Gastrocnemius medialis (tissue), 4 donors: Measurements from ENCODE around the gene GALNT15. TPM values are rescaled to one million over a fixed set of nuclear protein-coding genes. Genes with fewer than 3 reads are reported as not detected.

Experiments used
- ATAC-seq, 2 donors: fragments of 150-250 bp; one replicate each; pipeline ENCODE4 v1.9.1; 2016
- DNase-seq, 2 donors: peaks; one replicate each; pipeline ENCODE4 v3.0.0-alpha.2; 2019
- H3K27ac ChIP-seq, 4 donors: fragments of 200-600 bp; sonication (generic); 1 replicate in 1 of 4; 2 replicates in 3 of 4; pipeline ENCODE4 v1.5.1; 2016 to 2018; ENCODE audit warnings: mild to moderate bottlenecking in 2 of 4, moderate library complexity in 1 of 4
- H3K27me3 ChIP-seq, 3 donors: fragments of 200-600 bp; sonication (generic) in 2 of 3; 1 replicate in 1 of 3; 2 replicates in 2 of 3; pipeline versions ENCODE4 v1.5.1 to v1.6.0; 2016 to 2019; ENCODE audit warnings: mild to moderate bottlenecking in 1 of 3, moderate library complexity in 1 of 3
- H3K36me3 ChIP-seq, 2 donors: fragments of 200-600 bp; sonication (generic) in 1 of 2; one replicate each; pipeline ENCODE4 v1.5.1; 2017 to 2018
- H3K4me1 ChIP-seq, 2 donors: fragments of 200-600 bp; sonication (generic) in 1 of 2; one replicate each; pipeline ENCODE4 v1.5.1; 2016 to 2017; ENCODE audit warnings: mild to moderate bottlenecking in 2 of 2
- H3K4me3 ChIP-seq, 4 donors: fragments of 200-600 bp; sonication (generic) in 3 of 4; 1 replicate in 1 of 4; 2 replicates in 3 of 4; pipeline ENCODE4 v1.5.1; 2016 to 2019; ENCODE audit warnings: mild to moderate bottlenecking in 2 of 4
- H3K9me3 ChIP-seq, 3 donors: fragments of 200-600 bp; sonication (generic) in 2 of 3; 1 replicate in 1 of 3; 2 replicates in 2 of 3; pipeline ENCODE4 v1.5.1; 2016 to 2019
- POLR2A ChIP-seq, 2 donors: fragments of 450-650 bp; IDR thresholded peaks; one replicate each; pipeline ENCODE4 v1.6.1; 2017; ENCODE audit warnings: antibody characterized with exemption in 2 of 2, mild to moderate bottlenecking in 2 of 2, moderate library complexity in 2 of 2
- in situ Hi-C, 4 donors: fragments of 200-750 bp; cut with MboI; loops; one replicate each; pipeline versions ENCODE4 v1.15.0 to v1.8.0; 2017; ENCODE audit warnings: low sequenced_read_pairs in 4 of 4
- intact Hi-C: fragments of 100-400 bp; cut with DNase I; formaldehyde crosslinking; loops from one replicate; pipeline ENCODE4 v1.15.1; 2023; ENCODE audit warnings: low total_unique reads
- total RNA-seq, 4 donors: library from RNA; depleted of rRNA; stranded (reverse); fragments of >200 nt; gene quantifications; one replicate each; pipeline versions ENCODE4 v1.1.0 to v1.2.3, GENCODE V29; 2016
- TF ChIP-seq, protein P1 (sequence below), 5 experiments: fragments of 450-650 bp in 3 of 5; fragments of 200-600 bp in 2 of 5; sonication (generic) in 2 of 5; IDR thresholded peaks in 4 of 5; conservative IDR thresholded peaks in 1 of 5; 1 replicate in 4 of 5; 2 replicates in 1 of 5; pipeline ENCODE4 v1.5.1; 2016 to 2019; ENCODE audit warnings: antibody characterized with exemption in 5 of 5, mild to moderate bottlenecking in 3 of 5, moderate library complexity in 3 of 5

Gene GALNT15
- total RNA-seq, 4 donors from 2014 or later: 57.6 to 94.0 (median 79.6) TPM

DNA sequence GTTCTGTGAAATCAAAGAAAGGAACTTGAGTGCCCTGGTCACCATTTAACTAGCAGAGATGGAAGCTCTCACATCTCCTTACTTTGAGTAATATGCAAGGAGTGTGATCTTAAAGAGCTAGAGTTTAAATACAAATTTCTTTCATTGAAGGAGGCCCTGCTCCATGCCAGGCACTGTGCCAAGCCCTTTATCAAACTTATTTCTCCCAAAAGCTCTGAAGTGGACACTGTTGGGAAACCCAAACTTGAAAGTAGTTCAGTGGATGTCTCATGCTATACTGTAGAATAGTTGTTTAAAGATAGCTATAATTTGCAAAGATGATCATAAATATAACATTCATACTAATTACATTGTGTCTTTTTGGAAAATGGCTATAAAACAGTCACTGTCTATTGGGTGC, 17.1 kb downstream of the GALNT15 start:
- in situ Hi-C loops: loop anchor here in 1 of 4 donors (25.0 kb wide), 1 partner anchor 379 kb away; no protein-coding TSS in a partner anchor

DNA sequence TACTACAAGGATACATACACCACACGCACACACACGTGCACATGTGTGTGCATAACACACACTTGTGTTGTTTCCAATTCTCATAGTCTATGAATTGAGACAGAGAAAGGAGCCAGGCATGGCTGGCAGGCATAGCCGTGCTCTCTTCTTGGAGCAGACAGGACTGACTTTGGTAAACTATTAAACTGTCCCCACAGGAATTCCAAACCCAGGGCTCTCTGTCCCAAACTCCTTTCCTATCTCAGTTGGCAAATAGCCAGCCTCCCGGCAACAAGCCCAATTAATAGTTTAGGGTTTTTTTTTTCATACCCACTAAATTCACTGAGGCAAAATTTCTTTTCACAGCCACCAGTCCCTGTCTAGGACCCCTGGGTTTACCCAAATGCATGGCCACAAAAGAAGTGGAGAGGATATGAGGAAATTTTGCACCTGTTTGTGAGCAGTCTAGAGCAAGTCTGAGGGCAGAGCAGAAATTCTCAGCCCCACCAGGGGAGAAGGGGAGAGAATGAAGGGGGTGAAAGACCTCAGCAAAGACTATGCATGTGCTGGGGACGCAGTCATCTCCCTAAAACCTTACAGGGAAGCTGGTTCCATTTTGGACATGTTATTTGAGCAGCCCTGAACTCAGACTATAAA, 17.8 kb downstream of the GALNT15 start:
- in situ Hi-C loops: loop anchor here in 1 of 4 donors (25.0 kb wide), 1 partner anchor 380 kb away; no protein-coding TSS in a partner anchor
- Histone ChIP-seq H3K9me3 (no peaks in the 10 kb centered on the region), H3K4me1 (no peaks in the 10 kb centered on the region), H3K36me3 (peaks cover 0 to 14% of the 10 kb centered on the region in 2 donors), H3K27me3 (peaks cover 0 to 12% (median 11%) of the 10 kb centered on the region in 3 donors), H3K4me3 (no peak overlapping the region), H3K27ac (no peak overlapping the region)
- no peak for TF ChIP-seq POLR2A (IDR thresholded peaks at IDR 0.05)
- TF ChIP-seq, protein P1, sequence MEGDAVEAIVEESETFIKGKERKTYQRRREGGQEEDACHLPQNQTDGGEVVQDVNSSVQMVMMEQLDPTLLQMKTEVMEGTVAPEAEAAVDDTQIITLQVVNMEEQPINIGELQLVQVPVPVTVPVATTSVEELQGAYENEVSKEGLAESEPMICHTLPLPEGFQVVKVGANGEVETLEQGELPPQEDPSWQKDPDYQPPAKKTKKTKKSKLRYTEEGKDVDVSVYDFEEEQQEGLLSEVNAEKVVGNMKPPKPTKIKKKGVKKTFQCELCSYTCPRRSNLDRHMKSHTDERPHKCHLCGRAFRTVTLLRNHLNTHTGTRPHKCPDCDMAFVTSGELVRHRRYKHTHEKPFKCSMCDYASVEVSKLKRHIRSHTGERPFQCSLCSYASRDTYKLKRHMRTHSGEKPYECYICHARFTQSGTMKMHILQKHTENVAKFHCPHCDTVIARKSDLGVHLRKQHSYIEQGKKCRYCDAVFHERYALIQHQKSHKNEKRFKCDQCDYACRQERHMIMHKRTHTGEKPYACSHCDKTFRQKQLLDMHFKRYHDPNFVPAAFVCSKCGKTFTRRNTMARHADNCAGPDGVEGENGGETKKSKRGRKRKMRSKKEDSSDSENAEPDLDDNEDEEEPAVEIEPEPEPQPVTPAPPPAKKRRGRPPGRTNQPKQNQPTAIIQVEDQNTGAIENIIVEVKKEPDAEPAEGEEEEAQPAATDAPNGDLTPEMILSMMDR (IDR thresholded peaks at IDR 0.05 in 4 of 5, conservative IDR thresholded peaks at IDR 0.05 in 1 of 5): no peak
- intact Hi-C loops: no loop called here
- no peak for DNase-seq
- no peak for ATAC-seq

More for the DNA sequence above, 17.1 kb downstream of the GALNT15 start:
- ATAC-seq (no peak), DNase-seq (no peak)
- Histone ChIP-seq H3K4me3 (no peak overlapping the region), H3K9me3 (no peaks in the 10 kb centered on the region), H3K36me3 (peaks cover 0 to 7% of the 10 kb centered on the region in 2 donors), H3K27me3 (peaks cover 0 to 12% (median 11%) of the 10 kb centered on the region in 3 donors), H3K4me1 (no peaks in the 10 kb centered on the region), H3K27ac (no peak overlapping the region)
- TF ChIP-seq, protein P1 (IDR thresholded peaks at IDR 0.05 in 4 of 5, conservative IDR thresholded peaks at IDR 0.05 in 1 of 5): no peak
- TF ChIP-seq POLR2A (IDR thresholded peaks at IDR 0.05): no peak
- intact Hi-C loops: no loop called here

DNA sequence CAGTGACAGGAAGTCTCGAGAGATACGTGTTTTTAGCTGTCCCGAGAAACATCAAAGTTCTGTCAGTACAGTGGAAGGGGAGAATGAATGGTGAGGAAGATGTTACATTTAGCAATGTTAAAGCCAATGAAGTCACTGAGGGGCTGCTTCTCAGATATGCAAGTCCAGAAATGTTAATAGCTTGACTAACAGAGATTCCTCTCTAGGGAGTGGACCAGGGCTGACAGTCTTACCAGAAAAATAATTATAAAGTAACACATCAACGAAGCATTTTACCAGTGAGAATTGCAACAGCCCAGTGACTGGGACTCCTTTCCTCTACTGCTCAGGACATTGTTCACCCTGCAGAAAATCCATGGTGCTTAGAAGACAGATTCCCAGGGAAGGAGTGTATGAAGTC, 23.9 kb downstream of the GALNT15 start:
- no peak for DNase-seq
- ATAC-seq: no peak
- H3K4me3 ChIP-seq: no peak overlapping the region
- no peak overlapping the region for H3K27ac ChIP-seq
- intact Hi-C loops (no loop called here), in situ Hi-C loops (loop anchor here in 1 of 4 donors (25.0 kb wide), 1 partner anchor 386 kb away; no protein-coding TSS in a partner anchor)
- peaks cover 0 to 47% of the 10 kb centered on the region in 2 donors for H3K36me3 ChIP-seq
- no peak for TF ChIP-seq POLR2A (IDR thresholded peaks at IDR 0.05)
- H3K4me1 ChIP-seq: no peaks in the 10 kb centered on the region
- peaks cover 0 to 9% (median 5%) of the 10 kb centered on the region in 3 donors for H3K27me3 ChIP-seq
- H3K9me3 ChIP-seq: no peaks in the 10 kb centered on the region

DNA sequence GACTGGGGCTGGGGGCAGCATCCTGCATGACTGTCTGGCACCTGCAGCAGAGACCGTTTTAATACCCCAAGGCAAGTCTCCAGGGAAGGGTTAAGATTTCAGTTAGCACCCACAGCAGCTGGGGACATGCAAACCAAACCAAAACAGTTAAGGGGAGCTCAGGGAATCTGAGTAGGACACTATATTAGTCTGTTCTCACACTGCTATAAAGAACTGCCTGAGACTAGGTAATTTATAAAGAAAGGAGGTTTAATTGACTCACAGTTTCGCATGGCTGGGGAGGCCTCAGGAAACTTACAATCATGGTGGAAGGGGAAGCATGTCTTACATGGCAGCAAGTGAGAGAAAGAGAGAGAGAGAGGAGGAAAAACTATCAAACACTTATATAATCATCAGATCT, 25.3 kb downstream of the GALNT15 start:
- H3K36me3 ChIP-seq: peaks cover 0 to 52% of the 10 kb centered on the region in 2 donors
- in situ Hi-C loops: loop anchor here in 1 of 4 donors (25.0 kb wide), 1 partner anchor 387 kb away; no protein-coding TSS in a partner anchor

DNA sequence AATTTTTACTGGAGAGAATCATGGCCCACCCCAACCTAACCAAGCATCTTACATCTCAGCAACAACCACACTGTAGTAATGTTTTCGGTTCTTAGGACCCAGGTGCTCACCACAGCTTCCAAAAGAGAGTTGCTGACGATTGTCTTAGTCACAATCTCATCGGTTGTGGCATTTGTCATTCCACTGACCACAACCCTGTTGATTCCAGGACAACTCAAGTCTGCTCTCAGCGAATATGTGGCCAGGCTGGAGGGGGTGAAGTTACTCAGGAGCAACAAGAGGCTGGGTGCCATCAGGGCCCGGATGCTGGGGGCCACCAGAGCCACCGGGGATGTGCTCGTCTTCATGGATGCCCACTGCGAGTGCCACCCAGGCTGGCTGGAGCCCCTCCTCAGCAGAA, 25.9 kb downstream of the GALNT15 start:
- no peaks in the 10 kb centered on the region for H3K9me3 ChIP-seq
- TF ChIP-seq, protein P1 (IDR thresholded peaks at IDR 0.05 in 4 of 5, conservative IDR thresholded peaks at IDR 0.05 in 1 of 5): no peak
- no peak for TF ChIP-seq POLR2A (IDR thresholded peaks at IDR 0.05)
- DNase-seq: no peak
- H3K36me3 ChIP-seq: peaks cover 0 to 52% of the 10 kb centered on the region in 2 donors
- ATAC-seq: no peak
- no peaks in the 10 kb centered on the region for H3K27me3 ChIP-seq
- no peak overlapping the region for H3K4me3 ChIP-seq
- in situ Hi-C loops: no loop called here
- intact Hi-C loops: no loop called here
- no peak overlapping the region for H3K27ac ChIP-seq
- no peaks in the 10 kb centered on the region for H3K4me1 ChIP-seq

More for the DNA sequence above, 25.3 kb downstream of the GALNT15 start:
- ATAC-seq (no peak), DNase-seq (no peak)
- Histone ChIP-seq H3K27ac (no peak overlapping the region), H3K9me3 (no peaks in the 10 kb centered on the region), H3K4me1 (no peaks in the 10 kb centered on the region), H3K27me3 (no peaks in the 10 kb centered on the region), H3K4me3 (no peak overlapping the region)
- intact Hi-C loops: no loop called here
- TF ChIP-seq, protein P1 (IDR thresholded peaks at IDR 0.05 in 4 of 5, conservative IDR thresholded peaks at IDR 0.05 in 1 of 5): no peak
